GM11168 (cell line): ENCODE results near the gene ATP1A1.

Experiments used
- in situ Hi-C: fragments of 300-500 bp; cut with MboI; formaldehyde crosslinking; loops from one replicate; pipeline ENCODE4 v1.12.0; 2022; ENCODE audit warnings: low sequenced_read_pairs; ENCODE audit not compliant: unreplicated experiment

The ATP1A1 gene

DNA sequence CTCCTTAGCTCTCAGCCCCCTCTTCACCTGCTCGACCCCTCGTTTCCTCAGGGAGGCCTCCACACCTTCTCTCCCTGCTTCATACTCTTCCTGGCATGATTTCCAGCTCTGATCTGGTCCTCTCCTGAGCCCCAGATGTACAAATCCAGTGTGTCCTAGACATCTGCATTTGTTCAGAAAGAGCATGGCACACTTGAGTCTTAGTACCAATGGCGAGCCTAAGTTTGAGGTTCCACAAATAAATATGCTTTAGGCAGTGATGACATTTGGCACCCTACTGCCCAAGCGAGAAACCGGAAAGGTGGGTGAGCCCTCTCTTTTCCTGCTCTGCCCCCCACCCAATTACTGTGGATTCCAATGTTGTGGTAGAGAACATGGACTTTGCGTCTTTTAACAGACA is 34.0 kb downstream of the ATP1A1 start:
- in situ Hi-C loops, result no loop called here

DNA sequence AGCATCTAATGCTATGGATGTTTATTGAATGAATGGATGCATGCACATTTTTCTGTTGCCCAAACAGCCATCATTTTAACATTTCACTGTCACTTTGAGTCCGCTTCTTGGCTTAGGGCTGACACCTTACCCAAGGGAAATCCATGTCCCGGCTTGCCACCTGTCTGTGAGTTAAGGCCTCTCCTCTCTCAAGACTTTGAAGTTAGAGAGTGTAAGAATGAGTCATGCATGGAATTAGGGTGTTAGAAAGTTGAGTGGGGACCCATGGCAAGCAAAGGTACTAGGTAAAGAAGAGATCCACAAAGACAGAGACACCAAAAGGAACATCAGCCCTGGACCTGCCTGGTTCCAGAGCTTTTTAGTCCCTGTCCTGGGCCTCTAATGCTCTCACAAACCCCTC is 35.1 kb downstream of the ATP1A1 start:
- in situ Hi-C loops, result no loop called here

GRCh38 chr1:116408803-116409720 is 36.0 kb downstream of the ATP1A1 start:
- in situ Hi-C loops, result no loop called here

GRCh38 chr1:116409751-116410191 is 36.7 kb downstream of the ATP1A1 start:
- in situ Hi-C loops, result no loop called here

DNA sequence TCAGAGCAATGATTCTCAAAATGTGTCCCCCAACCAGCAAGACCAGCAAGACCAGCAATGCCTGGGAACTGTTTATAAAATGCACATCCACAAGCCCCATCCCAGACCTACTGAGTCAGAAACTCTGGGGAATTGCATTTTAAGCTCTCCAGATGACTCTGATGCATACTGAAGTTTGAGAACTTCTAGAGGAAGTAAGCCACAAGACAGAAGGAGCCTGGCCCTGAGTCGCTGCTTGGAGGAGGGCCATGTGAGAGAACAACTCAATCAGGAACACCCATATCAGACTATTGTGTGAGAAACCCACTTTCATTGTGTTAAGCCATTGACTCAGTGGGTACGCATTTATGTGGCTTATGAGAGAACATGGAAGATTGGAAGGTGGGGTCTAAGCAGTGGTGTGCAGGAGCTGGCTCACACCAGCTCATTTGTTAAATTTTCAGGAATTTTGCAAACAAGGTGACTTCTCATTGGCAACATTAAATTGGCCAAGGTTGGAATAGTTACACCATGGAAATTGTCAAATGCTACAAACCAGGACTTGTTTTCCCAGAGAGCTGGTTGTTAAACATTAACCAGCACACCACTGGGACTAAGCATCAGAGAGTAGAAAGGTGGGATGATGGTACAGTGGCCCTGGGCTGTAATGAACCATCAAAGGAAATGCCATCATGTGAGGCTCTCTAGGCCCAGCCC is 38.9 kb downstream of the ATP1A1 start:
- in situ Hi-C loops, result no loop called here

GRCh38 chr1:116412480-116412798 is 39.4 kb downstream of the ATP1A1 start:
- in situ Hi-C loops, result no loop called here

DNA sequence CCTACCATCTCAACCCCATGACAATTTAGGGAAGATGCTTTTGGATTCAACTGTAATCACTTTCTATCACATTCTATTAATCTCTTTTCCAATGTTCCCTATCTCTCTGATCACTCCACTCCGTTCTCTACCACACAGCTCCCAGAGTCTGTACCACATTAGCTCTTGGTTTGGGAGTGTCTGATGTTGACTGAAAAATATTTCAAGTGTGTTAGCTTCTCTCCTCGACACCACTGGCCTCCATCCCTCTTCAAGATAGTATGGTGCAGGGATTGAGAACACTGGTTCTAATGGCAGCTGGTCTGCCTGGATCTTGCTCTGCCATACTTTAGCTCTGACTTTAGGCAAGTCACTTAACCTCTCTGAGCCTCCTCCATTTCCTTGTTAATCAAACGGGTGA is 39.9 kb downstream of the ATP1A1 start:
- in situ Hi-C loops, result no loop called here

DNA sequence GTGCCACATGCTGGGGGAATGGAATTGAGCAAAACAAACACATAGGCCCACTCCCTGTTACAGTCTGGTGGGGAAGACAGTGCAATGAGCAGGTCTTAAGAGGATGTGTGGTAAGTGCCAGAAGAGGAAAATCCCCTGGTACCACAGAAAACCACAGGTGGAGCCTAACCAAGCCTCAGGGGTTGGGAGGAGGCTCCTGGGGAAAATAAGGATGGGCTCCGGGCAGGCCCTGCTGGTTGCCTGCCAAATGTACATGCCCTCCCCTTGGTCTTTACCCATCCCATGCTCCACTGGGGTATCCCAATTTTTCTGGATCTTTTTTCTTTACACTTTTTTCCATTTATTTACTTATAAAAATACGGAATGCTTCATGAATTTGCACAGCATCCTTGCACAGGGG is 40.4 kb downstream of the ATP1A1 start:
- in situ Hi-C loops, result no loop called here

DNA sequence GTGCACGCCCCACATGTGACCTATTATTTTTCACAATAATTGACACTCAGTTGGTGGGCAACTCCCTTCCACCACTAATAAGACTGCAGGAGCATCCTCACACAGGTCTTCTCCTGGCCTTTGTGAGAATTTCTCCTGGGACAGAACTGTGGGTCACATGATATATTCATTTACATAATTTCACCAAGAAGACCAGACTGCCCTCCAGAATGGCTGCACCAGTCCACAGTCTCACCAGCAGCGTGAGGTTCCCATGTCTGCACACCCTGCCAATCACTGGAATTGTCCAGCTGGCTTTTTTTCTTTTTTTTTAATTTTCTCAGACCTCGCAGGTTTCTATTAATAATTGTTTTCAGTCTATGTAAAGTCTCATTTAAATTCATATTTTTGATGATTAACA is 41.3 kb downstream of the ATP1A1 start:
- in situ Hi-C loops, result no loop called here

DNA sequence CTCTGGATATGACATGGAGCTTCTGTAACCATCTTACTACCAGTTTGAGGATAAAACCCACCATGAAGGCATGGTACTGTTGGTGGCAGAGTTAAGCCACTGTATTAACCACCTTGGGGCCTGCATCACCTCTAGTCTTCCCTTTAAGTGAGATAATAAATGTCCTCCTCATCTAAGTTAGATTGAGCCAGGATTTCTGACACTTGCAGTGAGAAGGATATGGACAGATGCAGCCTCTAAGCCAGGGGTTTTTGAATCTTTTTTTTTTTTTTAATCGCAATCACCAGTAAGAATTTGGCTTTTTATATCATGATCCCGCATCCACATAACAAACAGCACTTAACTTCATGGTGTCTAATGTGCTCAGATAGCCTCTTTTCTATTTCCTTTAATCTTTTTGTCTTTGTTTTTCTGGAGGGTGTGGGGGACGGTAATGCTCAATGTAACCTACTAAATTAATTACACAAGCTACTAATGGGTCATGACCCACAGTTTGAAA is 42.2 kb downstream of the ATP1A1 start:
- in situ Hi-C loops, result no loop called here

DNA sequence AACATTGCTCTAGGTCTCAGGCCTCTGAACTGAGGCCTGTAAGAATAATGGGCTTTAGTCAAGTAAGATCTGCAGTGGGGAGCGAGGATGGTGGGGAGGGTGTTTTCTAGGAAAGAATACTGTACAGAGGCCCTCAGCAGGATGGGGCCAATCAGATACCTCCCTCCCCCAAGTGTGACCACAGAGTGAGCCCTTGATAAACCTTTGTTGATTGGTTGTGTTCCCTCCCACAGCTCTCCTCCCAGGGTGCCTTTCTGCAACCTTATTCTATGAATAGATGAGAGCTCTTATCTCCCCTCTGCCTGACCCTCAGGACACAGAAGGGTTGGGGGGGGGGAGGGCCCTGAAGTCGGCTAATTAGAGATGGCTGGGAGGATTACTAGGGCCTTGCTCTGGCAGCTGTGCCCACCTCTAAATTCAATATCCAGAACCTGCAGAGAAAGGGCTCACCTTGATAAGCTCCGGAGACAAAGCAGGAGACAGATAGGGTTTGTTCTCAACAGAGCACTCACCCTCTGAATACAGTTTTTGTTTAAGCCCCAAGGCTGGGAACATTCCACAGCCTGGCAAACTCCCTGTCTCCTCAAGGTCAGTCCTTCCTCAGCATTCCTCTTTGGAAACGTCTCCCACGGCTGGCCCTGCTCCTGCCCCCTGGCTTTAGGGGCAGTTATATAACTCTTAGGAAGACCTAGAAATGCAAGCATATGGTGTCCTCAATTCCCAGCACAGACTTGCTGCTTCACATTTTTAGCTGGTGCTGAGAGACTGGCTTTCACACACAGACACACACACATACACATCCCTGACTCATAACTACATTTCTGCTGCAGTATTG is 42.9 kb downstream of the ATP1A1 start:
- in situ Hi-C loops, result no loop called here

DNA sequence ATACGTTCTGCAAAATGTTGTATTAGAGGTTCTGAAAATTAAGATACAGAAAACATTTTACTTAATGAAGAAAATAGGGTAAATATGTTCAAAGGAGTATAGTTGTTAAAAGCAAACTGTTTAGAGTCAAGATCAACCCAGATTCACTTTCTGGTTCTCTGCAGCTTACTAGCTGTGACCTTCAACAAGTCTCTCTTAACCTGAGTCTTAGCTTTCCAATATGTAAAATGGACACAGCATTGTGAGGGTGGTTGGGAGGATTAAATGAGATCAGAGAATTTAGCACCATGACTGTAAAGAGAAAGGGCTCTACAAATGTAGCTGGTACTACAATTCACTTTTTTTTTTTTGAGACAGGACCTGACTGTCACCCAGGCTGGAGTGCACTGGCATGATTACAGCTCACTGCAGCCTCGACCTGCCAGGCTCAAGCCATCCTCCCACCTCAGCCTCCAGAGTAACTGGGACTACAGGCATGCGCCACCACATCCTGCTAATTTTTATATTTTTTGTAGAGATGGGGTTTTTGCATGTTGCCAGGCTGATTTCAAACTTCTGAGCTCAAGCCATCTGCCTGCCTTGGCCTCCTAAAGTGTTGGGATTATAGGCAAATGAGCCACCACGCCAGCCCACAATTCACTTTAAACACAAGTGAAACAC is 43.9 kb downstream of the ATP1A1 start:
- in situ Hi-C loops, result no loop called here

- in situ Hi-C loops, result no loop called here
These were observed 44.6 kb downstream of the ATP1A1 start for GRCh38 chr1:116417678-116418077.

GRCh38 chr1:116418091-116418830 is 45.2 kb downstream of the ATP1A1 start:
- in situ Hi-C loops, result no loop called here

DNA sequence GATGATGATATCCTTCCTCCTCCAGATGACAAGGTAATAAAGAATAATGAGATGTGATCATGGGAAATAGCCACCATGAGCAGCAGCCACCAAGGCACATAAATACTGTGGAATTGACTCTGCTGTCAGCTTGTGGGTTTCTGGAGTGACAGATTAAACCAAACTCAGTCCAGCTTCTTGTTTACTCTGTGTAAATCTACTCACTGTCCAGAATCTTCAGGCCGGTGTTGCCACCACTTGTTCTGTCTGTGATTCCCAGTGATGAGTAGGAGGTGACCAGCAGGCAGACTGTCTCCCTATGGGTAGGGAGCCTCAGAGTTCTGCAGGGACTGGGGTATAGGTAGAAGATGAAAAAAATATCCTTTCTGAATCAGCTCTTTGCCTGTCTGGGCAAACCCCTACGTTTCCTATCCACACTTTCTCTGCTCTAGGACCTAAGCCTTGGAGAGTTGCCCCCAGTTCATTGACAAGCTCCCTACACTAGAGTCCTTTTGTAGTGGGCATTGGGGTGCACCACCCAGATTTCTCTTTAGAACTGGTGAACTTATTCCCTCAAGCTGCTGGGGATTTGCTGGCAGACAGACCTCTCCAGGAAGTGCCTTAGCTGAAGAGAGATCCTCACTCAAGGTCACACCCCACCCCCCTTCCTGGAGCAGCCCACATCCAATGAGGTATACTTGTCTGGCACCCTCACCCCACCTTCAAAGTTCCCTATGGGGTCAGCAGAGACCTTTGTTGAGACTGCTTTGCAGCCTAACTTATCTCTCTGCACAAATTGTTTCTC is 47.6 kb downstream of the ATP1A1 start:
- in situ Hi-C loops, result no loop called here

GRCh38 chr1:116424438-116424837 is 51.4 kb downstream of the ATP1A1 start:
- in situ Hi-C loops, result no loop called here

DNA sequence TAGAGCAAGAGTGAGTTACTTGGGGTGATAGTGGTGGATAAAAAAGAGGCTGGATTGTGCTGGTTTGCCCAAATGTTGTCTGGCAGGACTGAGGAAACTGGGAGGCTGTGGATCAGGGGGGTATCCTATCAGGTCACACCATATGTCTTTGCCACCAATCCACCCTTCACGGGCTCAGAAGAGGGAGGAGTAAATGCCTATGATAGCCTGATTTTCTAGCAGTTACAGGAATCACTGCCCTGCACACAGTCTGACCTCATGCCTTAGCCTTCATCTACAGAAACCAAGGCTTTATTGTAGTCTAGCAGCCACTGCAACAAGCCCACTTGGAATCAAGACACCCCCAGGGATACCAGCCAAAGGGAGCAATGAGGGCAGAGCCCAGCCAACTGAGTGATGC is 51.8 kb downstream of the ATP1A1 start:
- in situ Hi-C loops, result no loop called here

DNA sequence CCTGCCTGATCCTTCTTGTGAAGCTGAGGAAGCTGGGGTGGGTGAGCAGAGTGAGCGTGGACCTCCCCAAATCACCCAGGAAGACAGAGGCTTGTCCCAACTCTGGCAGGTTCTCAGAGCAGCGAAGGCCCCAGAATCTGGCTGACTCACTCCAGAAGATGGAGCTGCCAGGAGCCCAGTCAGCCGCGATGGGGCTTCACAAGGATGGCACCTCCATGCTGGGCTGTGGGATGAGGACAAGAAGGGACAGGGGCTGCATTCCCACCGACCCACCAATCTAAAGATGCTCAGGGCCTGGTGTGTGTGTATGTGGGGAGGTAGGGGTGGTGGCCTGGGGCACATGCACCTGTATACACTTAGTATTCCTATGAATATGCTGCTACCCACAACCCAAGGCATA is 52.9 kb downstream of the ATP1A1 start:
- in situ Hi-C loops, result no loop called here

DNA sequence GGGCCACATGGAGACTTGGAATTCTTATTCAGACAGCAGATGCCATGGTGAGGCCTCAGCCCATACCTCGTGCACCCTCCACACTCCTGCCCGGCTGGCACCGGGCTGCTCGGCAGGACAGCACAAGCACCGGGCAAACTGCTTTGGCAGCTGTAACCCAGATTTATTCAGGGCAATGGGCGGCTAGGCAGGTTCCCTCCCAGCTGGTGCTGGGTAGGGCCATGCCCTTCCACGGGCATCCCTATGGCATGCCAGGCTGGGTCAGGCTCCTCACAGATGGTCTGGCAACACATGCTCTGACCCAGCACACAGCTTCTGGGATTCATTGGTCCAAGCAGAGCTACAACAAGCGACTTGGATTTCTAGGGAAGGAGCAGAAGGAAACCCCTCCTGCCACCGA is 53.4 kb downstream of the ATP1A1 start:
- in situ Hi-C loops, result no loop called here
